SK-N-SH (cell line): ENCODE measurements around the gene TMEM198. TPM values are rescaled to one million over a fixed set of nuclear protein-coding genes. Genes with fewer than 3 reads are reported as not detected.

Experiments used
- CTCF ChIA-PET: fragments of 300-600, 350-600 bp; formaldehyde crosslinking; extraction: SDS; loops from one replicate; lab custom pipeline; 2021; lab: Yijun Ruan, JAX
- POLR2A ChIA-PET: fragments of 350-600 bp; sonication (Branson Sonifier 250); formaldehyde crosslinking; extraction: SDS; loops from one replicate; lab custom pipeline; 2020; ENCODE audit warnings: antibody characterized with exemption, inconsistent platforms; lab: Yijun Ruan, JAX
- DNase-seq: peaks from one replicate; pipeline ENCODE4 v3.0.0; 2012
- H2AFZ ChIP-seq: fragments of 200-600 bp; sonication (generic); 2 replicates; pipeline ENCODE4 v1.8.1; 2016; ENCODE audit warnings: antibody characterized with exemption, mild to moderate bottlenecking, low read depth
- H3F3A ChIP-seq: fragments of 200-600 bp; sonication (generic); replicated peaks from 2 replicates; pipeline ENCODE3; 2016; ENCODE audit warnings: antibody characterized with exemption, mild to moderate bottlenecking; ENCODE audit not compliant: insufficient read depth
- H3K27ac ChIP-seq, 2 experiments: fragments of 200-500 bp in 1 of 2; fragments of 200-600 bp in 1 of 2; sonication (Bioruptor generic) in 1 of 2; sonication (generic), shearing (Covaris generic) in 1 of 2; 2 replicates each; pipeline versions ENCODE4 v1.5.1 to v1.6.1; 2014 to 2016; ENCODE audit warnings: low read depth in 2 of 2, inconsistent platforms in 1 of 2, low read length in 1 of 2, mild to moderate bottlenecking in 1 of 2, mixed read lengths in 1 of 2
- H3K27me3 ChIP-seq: fragments of 200-600 bp; sonication (generic), shearing (Covaris generic); 2 replicates; pipeline ENCODE4 v1.6.1; 2016; ENCODE audit warnings: mixed run types; ENCODE audit not compliant: insufficient read depth
- H3K36me3 ChIP-seq, 2 experiments: fragments of 200-500 bp in 1 of 2; fragments of 200-600 bp in 1 of 2; sonication (Bioruptor generic) in 1 of 2; sonication (generic) in 1 of 2; replicated peaks in 1 of 2; 2 replicates each; pipeline versions ENCODE3 to v1.5.1; 2014 to 2016; ENCODE audit warnings: low read length in 1 of 2, mild to moderate bottlenecking in 1 of 2; ENCODE audit not compliant: insufficient read depth in 2 of 2, control insufficient read depth in 1 of 2
- H3K4me1 ChIP-seq, 2 experiments: fragments of 200-500 bp in 1 of 2; fragments of 200-600 bp in 1 of 2; sonication (Bioruptor generic) in 1 of 2; sonication (generic), shearing (Covaris generic) in 1 of 2; 2 replicates each; pipeline versions ENCODE4 v1.5.1 to v1.6.1; 2014 to 2016; ENCODE audit warnings: low read depth in 1 of 2, low read length in 1 of 2, mixed run types in 1 of 2; ENCODE audit not compliant: insufficient read depth in 2 of 2, control insufficient read depth in 1 of 2
- H3K4me2 ChIP-seq: fragments of 200-600 bp; sonication (generic), shearing (Covaris generic); 2 replicates; pipeline ENCODE4 v1.6.1; 2017; ENCODE audit warnings: mixed run types
- H3K4me3 ChIP-seq, 2 experiments: fragments of 200-500 bp in 1 of 2; fragments of 200-600 bp in 1 of 2; sonication (Bioruptor generic) in 1 of 2; sonication (generic), shearing (Covaris generic) in 1 of 2; 2 replicates each; pipeline versions ENCODE4 v1.5.1 to v1.8.1; 2014 to 2016; ENCODE audit warnings: low read depth in 2 of 2, inconsistent platforms in 1 of 2, low read length in 1 of 2, mild to moderate bottlenecking in 1 of 2, mixed read lengths in 1 of 2, moderate library complexity in 1 of 2
- H3K79me2 ChIP-seq: fragments of 200-600 bp; sonication (generic); 2 replicates; pipeline ENCODE4 v1.8.1; 2017; ENCODE audit warnings: mild to moderate bottlenecking; ENCODE audit not compliant: insufficient read depth
- H3K9ac ChIP-seq: fragments of 200-600 bp; sonication (generic); 2 replicates; pipeline ENCODE4 v1.6.1; 2017; ENCODE audit warnings: mixed run types
- H3K9me2 ChIP-seq: fragments of 200-600 bp; sonication (generic); 2 replicates; pipeline ENCODE4 v1.6.1; 2017; ENCODE audit warnings: mixed run types
- H3K9me3 ChIP-seq: fragments of 200-600 bp; sonication (generic); 2 replicates; pipeline ENCODE4 v1.6.1; 2017; ENCODE audit warnings: mixed run types, mild to moderate bottlenecking, moderate library complexity
- H4K20me1 ChIP-seq: fragments of 200-600 bp; sonication (generic); 2 replicates; pipeline ENCODE4 v1.6.1; 2017; ENCODE audit warnings: mild to moderate bottlenecking, mixed run types; ENCODE audit not compliant: insufficient read depth
- FOSL2 ChIP-seq: IDR thresholded peaks from 2 replicates; pipeline ENCODE4 v1.4.0; 2012; ENCODE audit warnings: low read depth, mild to moderate bottlenecking, moderate library complexity, borderline replicate concordance
- RFX5 ChIP-seq: IDR thresholded peaks from 2 replicates; pipeline ENCODE4 v1.6.1; 2012; ENCODE audit warnings: mild to moderate bottlenecking, improper control_type of control experiment, low read length
- TAF1 ChIP-seq: IDR thresholded peaks from 2 replicates; pipeline ENCODE4 v1.6.1; 2012; ENCODE audit warnings: low read depth, mild to moderate bottlenecking, low read length, moderate library complexity, borderline replicate concordance
- TEAD4 ChIP-seq: IDR thresholded peaks from 2 replicates; pipeline ENCODE4 v1.4.0; 2012; ENCODE audit warnings: mild to moderate bottlenecking, borderline replicate concordance; ENCODE audit not compliant: insufficient read depth
- ZBTB33 ChIP-seq: IDR thresholded peaks from 2 replicates; pipeline ENCODE4 v1.4.0; 2012; ENCODE audit warnings: low read depth, borderline replicate concordance
- WGBS: methylation state at CpG from one replicate; pipeline ENCODE4 v1.1.6; 2017; ENCODE audit warnings: low lambda C conversion rate; 5-methylcytosine and 5-hydroxymethylcytosine counted together
- polyA plus RNA-seq, 3 experiments: library from polyadenylated mRNA; depleted of rRNA; stranded (reverse); fragments of >200 nt; gene quantifications; 2 replicates each; pipeline ENCODE4 v1.2.3, GENCODE V29; 2012
- TF ChIP-seq, protein P1 (sequence below): fragments of 150-350 bp; IDR thresholded peaks from 2 replicates; pipeline ENCODE4 v1.6.1; 2017; ENCODE audit warnings: antibody characterized with exemption, low read length, low read depth, borderline replicate concordance
- TF ChIP-seq, protein P2 (sequence below): IDR thresholded peaks from 2 replicates; pipeline ENCODE4; 2012
- TF ChIP-seq, protein P3 (sequence below): fragments of 150-350 bp; IDR thresholded peaks from 2 replicates; pipeline ENCODE4 v1.6.1; 2016; ENCODE audit warnings: mild to moderate bottlenecking, low read depth, low read length

The TMEM198 gene
- polyA plus RNA-seq, 1 of the 3 experiments (the other 2 are of a cell fraction), result 4.7 TPM

- peaks cover 3 to 96% of the 10 kb centered on the region in 2 experiments; a peak in 2 of 4 replicates for H3K4me1 ChIP-seq
- no peaks in the 10 kb centered on the region; the same call in 1 of the 2 replicates for H3K27me3 ChIP-seq
- peak; percentile 52 for DNase-seq
- TF ChIP-seq RFX5, result no peak
- TF ChIP-seq TAF1, result no peak
- TF ChIP-seq, protein P1, sequence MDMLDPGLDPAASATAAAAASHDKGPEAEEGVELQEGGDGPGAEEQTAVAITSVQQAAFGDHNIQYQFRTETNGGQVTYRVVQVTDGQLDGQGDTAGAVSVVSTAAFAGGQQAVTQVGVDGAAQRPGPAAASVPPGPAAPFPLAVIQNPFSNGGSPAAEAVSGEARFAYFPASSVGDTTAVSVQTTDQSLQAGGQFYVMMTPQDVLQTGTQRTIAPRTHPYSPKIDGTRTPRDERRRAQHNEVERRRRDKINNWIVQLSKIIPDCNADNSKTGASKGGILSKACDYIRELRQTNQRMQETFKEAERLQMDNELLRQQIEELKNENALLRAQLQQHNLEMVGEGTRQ, result no peak
- TF ChIP-seq ZBTB33, result no peak
- no peak for TF ChIP-seq FOSL2
- TF ChIP-seq, protein P2, sequence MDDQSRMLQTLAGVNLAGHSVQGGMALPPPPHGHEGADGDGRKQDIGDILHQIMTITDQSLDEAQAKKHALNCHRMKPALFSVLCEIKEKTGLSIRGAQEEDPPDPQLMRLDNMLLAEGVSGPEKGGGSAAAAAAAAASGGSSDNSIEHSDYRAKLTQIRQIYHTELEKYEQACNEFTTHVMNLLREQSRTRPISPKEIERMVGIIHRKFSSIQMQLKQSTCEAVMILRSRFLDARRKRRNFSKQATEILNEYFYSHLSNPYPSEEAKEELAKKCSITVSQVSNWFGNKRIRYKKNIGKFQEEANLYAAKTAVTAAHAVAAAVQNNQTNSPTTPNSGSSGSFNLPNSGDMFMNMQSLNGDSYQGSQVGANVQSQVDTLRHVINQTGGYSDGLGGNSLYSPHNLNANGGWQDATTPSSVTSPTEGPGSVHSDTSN, result no peak
- no peak for TF ChIP-seq TEAD4
- TF ChIP-seq, protein P3, sequence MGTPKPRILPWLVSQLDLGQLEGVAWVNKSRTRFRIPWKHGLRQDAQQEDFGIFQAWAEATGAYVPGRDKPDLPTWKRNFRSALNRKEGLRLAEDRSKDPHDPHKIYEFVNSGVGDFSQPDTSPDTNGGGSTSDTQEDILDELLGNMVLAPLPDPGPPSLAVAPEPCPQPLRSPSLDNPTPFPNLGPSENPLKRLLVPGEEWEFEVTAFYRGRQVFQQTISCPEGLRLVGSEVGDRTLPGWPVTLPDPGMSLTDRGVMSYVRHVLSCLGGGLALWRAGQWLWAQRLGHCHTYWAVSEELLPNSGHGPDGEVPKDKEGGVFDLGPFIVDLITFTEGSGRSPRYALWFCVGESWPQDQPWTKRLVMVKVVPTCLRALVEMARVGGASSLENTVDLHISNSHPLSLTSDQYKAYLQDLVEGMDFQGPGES, result no peak
- H2AFZ ChIP-seq, result no peak overlapping the region
- no peaks in the 10 kb centered on the region for H3K9me2 ChIP-seq
- peaks cover 6 to 20% of the 10 kb centered on the region in 2 experiments for H3K36me3 ChIP-seq
- 71% methylated on average over 7 of the region's 17 CpGs for WGBS
- H3K79me2 ChIP-seq, result no peaks in the 10 kb centered on the region
- peak overlapping the region in 1 of 2 experiments; percentile 96; a peak in 2 of 4 replicates for H3K27ac ChIP-seq
- H4K20me1 ChIP-seq, result no peaks in the 10 kb centered on the region
- H3F3A ChIP-seq, result no peaks in the 10 kb centered on the region
- H3K4me2 ChIP-seq, result no peak overlapping the region
- POLR2A ChIA-PET, result interaction anchor here (0.5 to 13.5 kb wide), 14 partner anchors 9 to 160 kb away, joined by 3 to 210 read pairs (median 8); partner anchors contain the start of genes CHPF, GMPPA, OBSL1 and TMEM198
- H3K4me3 ChIP-seq, result no peak overlapping the region
- CTCF ChIA-PET, result interaction anchor here (1.2 to 62.1 kb wide), 8 partner anchors 8 to 104 kb away, joined by 4 to 2824 read pairs (median 7); partner anchors contain the start of genes ASIC4, CHPF, GMPPA and TMEM198
- no peaks in the 10 kb centered on the region for H3K9me3 ChIP-seq
- no peak overlapping the region for H3K9ac ChIP-seq
These were observed 36.9 kb upstream of the TMEM198 start for GRCh38 chr2:219506802-219507526.
